GM18508 (cell line): Measurements from ENCODE around the gene REEP6.

Experiments used
- ATAC-seq: cut with Tn5 transposase; IDR thresholded peaks from one replicate; pipeline ENCODE4 v1.9.1; 2021; ENCODE audit warnings: moderate number of reproducible peaks; ENCODE audit not compliant: insufficient read depth, unreplicated experiment

The REEP6 gene

GRCh38 chr19:1456121-1456900, 34.7 kb upstream of the REEP6 start:
- no peak for ATAC-seq

- ATAC-seq = no peak
Observed at GRCh38 chr19:1457031-1457739, 33.8 kb upstream of the REEP6 start.

GRCh38 chr19:1457892-1458291, 33.1 kb upstream of the REEP6 start:
- ATAC-seq = no peak

GRCh38 chr19:1459479-1459878, 31.5 kb upstream of the REEP6 start:
- no peak for ATAC-seq

- no peak for ATAC-seq
Observed at GRCh38 chr19:1460033-1460995, 30.7 kb upstream of the REEP6 start.

- no peak for ATAC-seq
Observed at GRCh38 chr19:1461862-1462261, 29.1 kb upstream of the REEP6 start.

GRCh38 chr19:1465191-1466016, 25.6 kb upstream of the REEP6 start:
- ATAC-seq = no peak

GRCh38 chr19:1466018-1466460, 24.9 kb upstream of the REEP6 start:
- no peak for ATAC-seq

- ATAC-seq = no peak
Observed at GRCh38 chr19:1466461-1467214, 24.3 kb upstream of the REEP6 start.

- no peak for ATAC-seq
Observed at GRCh38 chr19:1467215-1467489, 23.8 kb upstream of the REEP6 start.

GRCh38 chr19:1467490-1468273, 23.3 kb upstream of the REEP6 start:
- no peak for ATAC-seq

- no peak for ATAC-seq
Observed at GRCh38 chr19:1468274-1468820, 22.6 kb upstream of the REEP6 start.

GRCh38 chr19:1468821-1469254, 22.1 kb upstream of the REEP6 start:
- ATAC-seq = no peak

GRCh38 chr19:1469255-1470054, 21.5 kb upstream of the REEP6 start:
- no peak for ATAC-seq

- ATAC-seq = no peak
Observed at GRCh38 chr19:1470055-1470304, 21.0 kb upstream of the REEP6 start.

- ATAC-seq = no peak
Observed at GRCh38 chr19:1470305-1471009, 20.5 kb upstream of the REEP6 start.

- no peak for ATAC-seq
Observed at GRCh38 chr19:1471010-1471514, 19.9 kb upstream of the REEP6 start.
